Mucosa of gallbladder (tissue), 1 donor: ENCODE results near the gene PARD6A. TPM values are rescaled to one million over a fixed set of nuclear protein-coding genes. Genes with fewer than 3 reads are reported as not detected.
"Not testable (repeated sequence)": the region's sequence is repeated elsewhere in the genome, so short reads cannot be mapped to it uniquely, and the experiment has no call there.

Experiments used
- DNase-seq: peaks from one replicate; pipeline ENCODE4 v3.0.0-alpha.2; 2020; ENCODE audit warnings: low spot score
- total RNA-seq: library from RNA; stranded (reverse); gene quantifications from one replicate; pipeline ENCODE4 v1.2.1, GENCODE V29; 2021
- donor health status: DM: no; HTN: no; CAD: no.

Gene PARD6A
- total RNA-seq, 1 donor from 2014 or later: 10.4 TPM

- DNase-seq: no peak
Observed at GRCh38 chr16:67685388-67686112, 24.8 kb downstream of the PARD6A start.

- not testable (repeated sequence) for DNase-seq
Observed at GRCh38 chr16:67693517-67694285, 32.9 kb downstream of the PARD6A start.

- no peak for DNase-seq
Observed at GRCh38 chr16:67694611-67695010, 33.9 kb downstream of the PARD6A start.

- no peak for DNase-seq
Observed at GRCh38 chr16:67697422-67698185, 36.8 kb downstream of the PARD6A start.

- no peak for DNase-seq
Observed at GRCh38 chr16:67699265-67699664, 38.5 kb downstream of the PARD6A start.

GRCh38 chr16:67701420-67701819 lies 40.7 kb downstream of the PARD6A start:
- no peak for DNase-seq

GRCh38 chr16:67702130-67702529 lies 41.4 kb downstream of the PARD6A start:
- DNase-seq: no peak

GRCh38 chr16:67703626-67704025 lies 42.9 kb downstream of the PARD6A start:
- DNase-seq: no peak

GRCh38 chr16:67704110-67704509 lies 43.4 kb downstream of the PARD6A start:
- no peak for DNase-seq

- DNase-seq: no peak
Observed at GRCh38 chr16:67707210-67707609, 46.5 kb downstream of the PARD6A start.

GRCh38 chr16:67707790-67708189 lies 47.0 kb downstream of the PARD6A start:
- DNase-seq: no peak

- no peak for DNase-seq
Observed at GRCh38 chr16:67708368-67708771, 47.6 kb downstream of the PARD6A start.

- no peak for DNase-seq
Observed at GRCh38 chr16:67709050-67709449, 48.3 kb downstream of the PARD6A start.

GRCh38 chr16:67710607-67711006 lies 49.8 kb downstream of the PARD6A start:
- no peak for DNase-seq

Other genes starting within 250 kb of the PARD6A start
- 23.2 TPM for gene ZDHHC1, start 244.5 kb upstream of the PARD6A start, total RNA-seq
- 29.1 TPM for gene HSD11B2, start 229.8 kb upstream of the PARD6A start, total RNA-seq
- gene ATP6V0D1, start 179.8 kb upstream of the PARD6A start, total RNA-seq: 106 TPM
- gene AGRP, start 177.4 kb upstream of the PARD6A start, total RNA-seq: not detected
- 70.6 TPM for gene RIPOR1, start 132.1 kb upstream of the PARD6A start, total RNA-seq
- 39.8 TPM for gene CTCF, start 98.4 kb upstream of the PARD6A start, total RNA-seq
- gene CARMIL2, start 15.8 kb upstream of the PARD6A start, total RNA-seq: 4.3 TPM
- gene ACD, start 700 bp upstream of the PARD6A start, total RNA-seq: 25.4 TPM
- gene ENKD1, start 5.8 kb downstream of the PARD6A start, total RNA-seq: 34.4 TPM
- gene C16orf86, start 5.9 kb downstream of the PARD6A start, total RNA-seq: 6.4 TPM
- 25.9 TPM for gene GFOD2, start 58.4 kb downstream of the PARD6A start, total RNA-seq
- gene RANBP10, start 145.6 kb downstream of the PARD6A start, total RNA-seq: 22.7 TPM
- gene TSNAXIP1, start 145.9 kb downstream of the PARD6A start, total RNA-seq: 4.1 TPM
- gene THAP11, start 181.4 kb downstream of the PARD6A start, total RNA-seq: 27.2 TPM
- 69.3 TPM for gene NUTF2, start 186.0 kb downstream of the PARD6A start, total RNA-seq
- gene CENPT, start 186.7 kb downstream of the PARD6A start, total RNA-seq: 44.6 TPM
- 59.5 TPM for gene EDC4, start 212.1 kb downstream of the PARD6A start, total RNA-seq
- 1.2 TPM for gene NRN1L, start 223.9 kb downstream of the PARD6A start, total RNA-seq
- 31.6 TPM for gene PSKH1, start 232.3 kb downstream of the PARD6A start, total RNA-seq